ENCODE data around the gene CAPN8. TPM values are rescaled to one million over a fixed set of nuclear protein-coding genes. Genes with fewer than 3 reads are reported as not detected.

The CAPN8 gene
- total RNA-seq, 1 experiment from 2014 or later, result 0.54 TPM

DNA sequence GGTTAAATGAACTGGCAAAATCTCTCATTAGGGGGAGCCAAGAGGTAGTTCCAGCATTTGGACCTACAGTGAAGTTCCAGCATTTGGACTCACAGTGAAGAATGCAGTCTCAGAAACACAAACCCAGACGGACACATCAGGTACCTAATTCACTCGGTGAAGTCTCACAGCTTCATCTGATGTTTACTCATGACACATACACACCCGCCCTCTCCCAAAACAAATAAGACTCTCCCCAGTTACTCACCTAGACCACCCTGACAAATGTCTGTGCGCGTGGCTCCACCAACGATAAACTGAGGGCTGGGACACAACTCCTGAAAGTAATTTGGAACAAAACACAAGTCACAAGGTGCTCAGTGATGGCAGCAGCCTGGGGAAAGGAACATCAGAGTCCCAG lies 11.4 kb downstream of the CAPN8 start:
- no peak for DNase-seq (ENCODE audit: low read depth, low spot score)
- H3K27me3 ChIP-seq (ENCODE audit: insufficient read depth, low read length), result no peaks in the 10 kb centered on the region
- no peak overlapping the region for H3K9ac ChIP-seq (ENCODE audit: low read length)
- no peaks in the 10 kb centered on the region for H3K9me3 ChIP-seq (ENCODE audit: control insufficient read depth in 1 of 2, insufficient read depth in 1 of 2, low read depth in 1 of 2, low read length in 2 of 2)
- TF ChIP-seq FOSL1 (IDR thresholded peaks at IDR 0.05; ENCODE audit: low read depth) (no peak), ZFX (IDR thresholded peaks at IDR 0.05) (no peak), EGR1 (IDR thresholded peaks at IDR 0.05; ENCODE audit: low read depth) (no peak), SRF (IDR thresholded peaks at IDR 0.05; ENCODE audit: low read depth) (no peak), ELF1 (IDR thresholded peaks at IDR 0.05; ENCODE audit: borderline replicate concordance, low read depth) (no peak), RAD21 (IDR thresholded peaks at IDR 0.05; ENCODE audit: low read depth) (no peak), CBX3 (IDR thresholded peaks at IDR 0.05; ENCODE audit: low read depth) (no peak), POLR2AphosphoS5 (IDR thresholded peaks at IDR 0.05; ENCODE audit: low read depth, low read length) (no peak), TCF7L2 (IDR thresholded peaks at IDR 0.05; ENCODE audit: borderline replicate concordance, extremely low read depth, insufficient read depth, insufficient read length) (no peak), YY1 (IDR thresholded peaks at IDR 0.05; ENCODE audit: extremely low read depth, insufficient replicate concordance, low read depth, low read length) (no peak), EZH2 (IDR thresholded peaks at IDR 0.05) (no peak), SP1 (IDR thresholded peaks at IDR 0.05; ENCODE audit: low read depth) (no peak), JUND (IDR thresholded peaks at IDR 0.05) (no peak), EZH2phosphoT487 (IDR thresholded peaks at IDR 0.05; ENCODE audit: borderline replicate concordance) (no peak), CEBPB (IDR thresholded peaks at IDR 0.05; ENCODE audit: low read depth) (no peak)
- TF ChIP-seq, protein P1, sequence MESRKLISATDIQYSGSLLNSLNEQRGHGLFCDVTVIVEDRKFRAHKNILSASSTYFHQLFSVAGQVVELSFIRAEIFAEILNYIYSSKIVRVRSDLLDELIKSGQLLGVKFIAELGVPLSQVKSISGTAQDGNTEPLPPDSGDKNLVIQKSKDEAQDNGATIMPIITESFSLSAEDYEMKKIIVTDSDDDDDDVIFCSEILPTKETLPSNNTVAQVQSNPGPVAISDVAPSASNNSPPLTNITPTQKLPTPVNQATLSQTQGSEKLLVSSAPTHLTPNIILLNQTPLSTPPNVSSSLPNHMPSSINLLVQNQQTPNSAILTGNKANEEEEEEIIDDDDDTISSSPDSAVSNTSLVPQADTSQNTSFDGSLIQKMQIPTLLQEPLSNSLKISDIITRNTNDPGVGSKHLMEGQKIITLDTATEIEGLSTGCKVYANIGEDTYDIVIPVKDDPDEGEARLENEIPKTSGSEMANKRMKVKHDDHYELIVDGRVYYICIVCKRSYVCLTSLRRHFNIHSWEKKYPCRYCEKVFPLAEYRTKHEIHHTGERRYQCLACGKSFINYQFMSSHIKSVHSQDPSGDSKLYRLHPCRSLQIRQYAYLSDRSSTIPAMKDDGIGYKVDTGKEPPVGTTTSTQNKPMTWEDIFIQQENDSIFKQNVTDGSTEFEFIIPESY (IDR thresholded peaks at IDR 0.05; ENCODE audit: extremely low read depth, insufficient replicate concordance, low read length), result no peak
- TF ChIP-seq, protein P2, sequence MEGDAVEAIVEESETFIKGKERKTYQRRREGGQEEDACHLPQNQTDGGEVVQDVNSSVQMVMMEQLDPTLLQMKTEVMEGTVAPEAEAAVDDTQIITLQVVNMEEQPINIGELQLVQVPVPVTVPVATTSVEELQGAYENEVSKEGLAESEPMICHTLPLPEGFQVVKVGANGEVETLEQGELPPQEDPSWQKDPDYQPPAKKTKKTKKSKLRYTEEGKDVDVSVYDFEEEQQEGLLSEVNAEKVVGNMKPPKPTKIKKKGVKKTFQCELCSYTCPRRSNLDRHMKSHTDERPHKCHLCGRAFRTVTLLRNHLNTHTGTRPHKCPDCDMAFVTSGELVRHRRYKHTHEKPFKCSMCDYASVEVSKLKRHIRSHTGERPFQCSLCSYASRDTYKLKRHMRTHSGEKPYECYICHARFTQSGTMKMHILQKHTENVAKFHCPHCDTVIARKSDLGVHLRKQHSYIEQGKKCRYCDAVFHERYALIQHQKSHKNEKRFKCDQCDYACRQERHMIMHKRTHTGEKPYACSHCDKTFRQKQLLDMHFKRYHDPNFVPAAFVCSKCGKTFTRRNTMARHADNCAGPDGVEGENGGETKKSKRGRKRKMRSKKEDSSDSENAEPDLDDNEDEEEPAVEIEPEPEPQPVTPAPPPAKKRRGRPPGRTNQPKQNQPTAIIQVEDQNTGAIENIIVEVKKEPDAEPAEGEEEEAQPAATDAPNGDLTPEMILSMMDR (IDR thresholded peaks at IDR 0.05 in 2 of 3, conservative IDR thresholded peaks at IDR 0.05 in 1 of 3; ENCODE audit: borderline replicate concordance in 1 of 3, insufficient read depth in 1 of 3, low read depth in 2 of 3, low read length in 2 of 3), result no peak
- TF ChIP-seq, protein P3, sequence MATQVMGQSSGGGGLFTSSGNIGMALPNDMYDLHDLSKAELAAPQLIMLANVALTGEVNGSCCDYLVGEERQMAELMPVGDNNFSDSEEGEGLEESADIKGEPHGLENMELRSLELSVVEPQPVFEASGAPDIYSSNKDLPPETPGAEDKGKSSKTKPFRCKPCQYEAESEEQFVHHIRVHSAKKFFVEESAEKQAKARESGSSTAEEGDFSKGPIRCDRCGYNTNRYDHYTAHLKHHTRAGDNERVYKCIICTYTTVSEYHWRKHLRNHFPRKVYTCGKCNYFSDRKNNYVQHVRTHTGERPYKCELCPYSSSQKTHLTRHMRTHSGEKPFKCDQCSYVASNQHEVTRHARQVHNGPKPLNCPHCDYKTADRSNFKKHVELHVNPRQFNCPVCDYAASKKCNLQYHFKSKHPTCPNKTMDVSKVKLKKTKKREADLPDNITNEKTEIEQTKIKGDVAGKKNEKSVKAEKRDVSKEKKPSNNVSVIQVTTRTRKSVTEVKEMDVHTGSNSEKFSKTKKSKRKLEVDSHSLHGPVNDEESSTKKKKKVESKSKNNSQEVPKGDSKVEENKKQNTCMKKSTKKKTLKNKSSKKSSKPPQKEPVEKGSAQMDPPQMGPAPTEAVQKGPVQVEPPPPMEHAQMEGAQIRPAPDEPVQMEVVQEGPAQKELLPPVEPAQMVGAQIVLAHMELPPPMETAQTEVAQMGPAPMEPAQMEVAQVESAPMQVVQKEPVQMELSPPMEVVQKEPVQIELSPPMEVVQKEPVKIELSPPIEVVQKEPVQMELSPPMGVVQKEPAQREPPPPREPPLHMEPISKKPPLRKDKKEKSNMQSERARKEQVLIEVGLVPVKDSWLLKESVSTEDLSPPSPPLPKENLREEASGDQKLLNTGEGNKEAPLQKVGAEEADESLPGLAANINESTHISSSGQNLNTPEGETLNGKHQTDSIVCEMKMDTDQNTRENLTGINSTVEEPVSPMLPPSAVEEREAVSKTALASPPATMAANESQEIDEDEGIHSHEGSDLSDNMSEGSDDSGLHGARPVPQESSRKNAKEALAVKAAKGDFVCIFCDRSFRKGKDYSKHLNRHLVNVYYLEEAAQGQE (IDR thresholded peaks at IDR 0.05; ENCODE audit: low read depth), result no peak
- TF ChIP-seq, protein P4, sequence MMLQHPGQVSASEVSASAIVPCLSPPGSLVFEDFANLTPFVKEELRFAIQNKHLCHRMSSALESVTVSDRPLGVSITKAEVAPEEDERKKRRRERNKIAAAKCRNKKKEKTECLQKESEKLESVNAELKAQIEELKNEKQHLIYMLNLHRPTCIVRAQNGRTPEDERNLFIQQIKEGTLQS (IDR thresholded peaks at IDR 0.05), result no peak
- TF ChIP-seq, protein P5, sequence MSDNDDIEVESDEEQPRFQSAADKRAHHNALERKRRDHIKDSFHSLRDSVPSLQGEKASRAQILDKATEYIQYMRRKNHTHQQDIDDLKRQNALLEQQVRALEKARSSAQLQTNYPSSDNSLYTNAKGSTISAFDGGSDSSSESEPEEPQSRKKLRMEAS (IDR thresholded peaks at IDR 0.05), result no peak
- ChIA-PET POLR2A (no interaction called here), RAD21 (ENCODE audit: low non-redundant PET in 1 of 2, low total read pairs in 2 of 2, uncharacterized antibody in 2 of 2, unreplicated experiment in 2 of 2) (no interaction called here), CTCF (no interaction called here)
- no peak overlapping the region for H3K4me3 ChIP-seq (replicated peaks in 1 of 2; ENCODE audit: low read depth in 1 of 2, low read length in 2 of 2)
- H4K20me1 ChIP-seq (ENCODE audit: insufficient read depth), result no peaks in the 10 kb centered on the region
- no peaks in the 10 kb centered on the region for H3K36me3 ChIP-seq (ENCODE audit: control insufficient read depth in 1 of 2, insufficient read depth in 2 of 2, low read length in 2 of 2)
- no peaks in the 10 kb centered on the region for H3K79me2 ChIP-seq (ENCODE audit: insufficient read depth, low read length)
- H3K9me2 ChIP-seq (ENCODE audit: insufficient read depth), result no peaks in the 10 kb centered on the region
- no TSS peak for BruUV-seq (replicated peaks)
- H3K4me2 ChIP-seq (ENCODE audit: low read length), result peak overlapping the region; percentile 21; the same call in 1 of the 2 replicates
- ATAC-seq, result no peak
- peaks cover 15 to 23% of the 10 kb centered on the region in 2 experiments for H3K4me1 ChIP-seq (ENCODE audit: control insufficient read depth in 1 of 2, insufficient read depth in 2 of 2, low read length in 2 of 2)
- no peak overlapping the region for H3K27ac ChIP-seq (ENCODE audit: low read depth, low read length)
- intact Hi-C loops (cut with micrococcal nuclease), result no loop called here
- H2AFZ ChIP-seq (ENCODE audit: low read depth, low read length, poor library complexity, severe bottlenecking), result peak overlapping the region; percentile 45
